Fibroblast of gingiva (primary cell): ENCODE data around the gene DPF1.
A peak's percentile ranks its signal among the peaks of the same experiment; 100 is the strongest.
"Not testable (repeated sequence)": the region's sequence is repeated elsewhere in the genome, so short reads cannot be mapped to it uniquely, and the experiment has no call there.

Source experiments
- DNase-seq: peaks from one replicate; pipeline ENCODE4 v3.0.0-alpha.2; 2011; ENCODE audit warnings: low read depth

Gene DPF1

GRCh38 chr19:38224014-38224862, at the start of gene DPF1:
Gene DPF1, minus strand, starts transcription at chr19:38224222. Its CDS starts 80 bp downstream, at chr19:38224142.
- peak; percentile 56 for DNase-seq

GRCh38 chr19:38273499-38273898, 49.5 kb upstream of the DPF1 start:
- DNase-seq: no peak

DNA sequence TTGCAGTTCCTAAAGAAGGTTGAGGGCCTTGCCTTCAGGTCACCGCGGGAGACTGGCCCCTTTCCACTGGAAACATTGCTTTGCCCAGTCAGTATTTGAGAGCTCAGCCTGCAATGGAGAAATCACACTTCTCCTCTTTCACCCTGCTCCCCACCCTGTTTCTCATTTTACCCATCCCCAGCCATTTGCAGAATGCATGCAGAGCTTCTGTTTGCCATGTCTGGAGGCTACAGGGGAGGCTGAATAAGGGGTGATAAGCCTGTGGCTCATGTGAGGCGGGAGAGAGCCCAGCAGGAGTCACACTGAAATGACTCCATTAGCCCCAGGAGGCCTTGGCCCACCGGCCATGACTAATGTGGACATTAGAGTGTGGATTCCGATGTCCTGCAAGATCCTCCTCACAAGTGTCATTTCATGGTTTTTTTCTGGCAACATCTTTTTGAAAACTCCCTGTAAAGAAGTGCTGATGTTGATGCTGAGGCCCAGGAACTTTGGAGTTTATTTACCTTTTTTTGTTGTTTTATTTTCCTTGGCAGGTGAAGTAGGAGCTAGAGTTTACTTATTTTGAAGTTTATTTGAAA, 46.7 kb upstream of the DPF1 start:
- peak; percentile 38 for DNase-seq

GRCh38 chr19:38268539-38268938, 44.5 kb upstream of the DPF1 start:
- no peak for DNase-seq

DNA sequence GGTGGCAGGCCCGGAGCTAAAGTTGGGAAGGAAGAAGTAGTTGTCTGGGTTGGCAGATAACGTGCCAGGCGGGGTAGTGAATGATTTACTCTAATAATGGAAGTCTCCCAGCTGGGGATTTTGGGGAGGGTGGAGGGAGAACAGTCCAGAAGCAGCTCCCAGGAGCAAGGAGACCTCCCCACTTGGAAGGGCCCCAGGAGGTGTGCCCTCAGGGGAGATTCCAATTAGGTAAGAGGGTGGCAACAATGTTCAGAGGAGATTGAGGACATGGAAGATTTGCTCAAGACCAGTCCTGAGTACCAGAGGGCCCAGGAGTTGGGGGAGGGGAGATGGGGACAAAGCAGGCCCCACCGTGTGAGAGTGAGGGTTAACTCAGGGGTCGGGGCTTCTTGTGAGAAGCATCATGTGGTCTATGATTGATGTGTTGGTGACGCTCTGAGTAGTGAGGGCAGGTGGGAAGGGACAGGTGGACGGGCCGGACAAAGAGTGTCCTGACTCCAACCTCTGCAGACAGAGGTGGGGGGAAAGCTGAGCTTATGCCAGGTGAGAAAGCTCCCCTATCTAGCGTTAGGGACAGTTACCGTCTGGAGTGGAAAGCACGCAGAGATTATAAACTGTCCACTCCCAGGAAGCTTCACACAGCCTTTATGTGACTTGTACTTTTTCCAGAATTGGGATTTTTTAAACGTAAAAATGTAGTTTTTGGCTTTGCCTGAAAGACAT, 43.9 kb upstream of the DPF1 start:
- DNase-seq: no peak

DNA sequence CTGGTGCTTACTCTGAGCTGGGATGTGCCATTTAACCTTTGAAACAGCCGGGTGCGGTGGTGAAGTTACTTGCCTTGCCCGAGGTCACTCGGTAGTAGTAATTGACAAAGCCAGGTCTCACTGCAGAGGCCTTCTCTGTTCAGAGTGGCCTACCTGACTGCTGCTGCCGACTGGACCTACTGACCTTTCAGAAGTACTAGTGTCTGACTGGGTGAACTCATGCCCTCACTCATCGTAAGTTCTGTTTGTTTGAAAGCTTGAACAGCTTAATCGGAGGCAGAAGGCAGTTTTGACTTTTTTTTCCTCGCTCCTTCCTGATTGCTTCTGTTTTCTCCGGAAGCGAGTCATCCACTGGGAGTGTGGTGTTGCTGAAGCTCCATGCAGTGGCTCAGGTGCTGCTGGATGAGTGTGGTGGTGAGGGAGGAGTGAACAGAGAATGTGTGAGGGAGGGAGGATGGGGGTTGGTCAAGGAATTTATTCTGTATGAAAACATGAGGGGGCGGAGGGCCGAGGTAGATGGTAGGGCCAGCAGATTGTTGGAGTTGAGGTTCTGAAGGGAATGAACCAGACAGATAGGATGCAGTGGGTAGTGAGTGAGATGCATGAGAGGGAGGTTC, 43.1 kb upstream of the DPF1 start:
- no peak for DNase-seq

DNA sequence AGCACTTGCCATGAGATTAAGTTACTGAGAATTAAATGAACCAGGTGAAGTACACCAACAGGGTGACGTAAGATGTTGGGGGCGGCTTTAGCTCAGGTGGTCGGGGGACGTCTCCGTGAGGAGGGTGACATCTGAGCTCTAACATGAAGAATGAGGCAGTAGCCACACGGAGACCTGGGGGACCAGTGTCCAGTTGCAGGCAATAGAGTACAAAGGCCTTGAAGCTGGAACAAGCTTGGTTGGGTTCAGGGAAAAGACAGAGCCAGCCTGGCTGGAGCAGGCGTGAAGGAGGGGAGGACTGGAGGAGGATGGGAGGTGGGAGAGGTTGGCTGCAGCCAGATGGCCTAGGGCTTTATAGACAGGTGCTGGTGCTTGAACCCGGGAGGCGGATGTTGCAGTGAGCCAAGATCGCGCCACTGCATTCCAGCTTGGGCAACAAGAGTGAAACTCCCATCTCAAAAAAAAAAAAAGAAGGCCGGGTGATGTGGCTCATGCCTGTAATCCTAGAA, 42.0 kb upstream of the DPF1 start:
- no peak for DNase-seq

GRCh38 chr19:38265213-38265861, 41.3 kb upstream of the DPF1 start:
- no peak for DNase-seq

GRCh38 chr19:38264486-38265212, 40.6 kb upstream of the DPF1 start, which contains the start of gene SPINT2:
Gene SPINT2, plus strand, starts transcription at chr19:38264573. Its CDS starts 320 bp downstream, at chr19:38264893.
- no peak for DNase-seq

- peak; percentile 20 for DNase-seq
These were observed 39.9 kb upstream of the DPF1 start for GRCh38 chr19:38263689-38264485.

DNA sequence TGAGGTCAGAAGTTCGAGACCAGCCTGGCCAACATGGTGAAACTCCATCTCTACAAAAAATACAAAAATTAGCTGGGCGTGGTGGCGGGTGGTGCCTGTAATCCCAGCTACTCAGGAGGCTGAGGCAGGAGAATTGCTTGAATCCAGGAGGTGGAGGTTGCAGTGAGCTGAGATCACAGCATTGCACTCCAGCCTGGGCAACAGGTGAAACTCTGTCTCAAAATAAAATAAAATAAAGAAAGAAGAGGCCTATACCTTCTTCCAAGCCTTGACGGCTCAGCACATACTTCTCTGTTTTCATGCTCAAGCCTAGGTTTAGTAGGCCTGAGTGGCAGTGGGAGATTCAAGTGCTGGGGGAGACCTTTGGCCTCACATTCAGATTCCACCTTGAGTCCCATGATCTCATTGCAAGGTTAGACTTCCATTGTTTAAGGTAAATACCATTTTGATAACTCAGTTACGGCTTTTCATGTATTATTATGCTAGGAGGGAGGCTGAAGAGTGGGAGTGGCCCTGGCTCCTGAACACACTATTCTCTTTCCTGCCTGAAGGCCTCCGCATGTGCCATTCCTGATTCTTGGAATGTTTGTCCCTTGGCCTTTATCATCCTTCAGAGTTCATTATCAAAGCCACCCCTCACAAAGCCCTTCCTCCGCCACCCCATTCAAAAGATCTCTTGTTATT, 38.7 kb upstream of the DPF1 start:
- DNase-seq: no peak

DNA sequence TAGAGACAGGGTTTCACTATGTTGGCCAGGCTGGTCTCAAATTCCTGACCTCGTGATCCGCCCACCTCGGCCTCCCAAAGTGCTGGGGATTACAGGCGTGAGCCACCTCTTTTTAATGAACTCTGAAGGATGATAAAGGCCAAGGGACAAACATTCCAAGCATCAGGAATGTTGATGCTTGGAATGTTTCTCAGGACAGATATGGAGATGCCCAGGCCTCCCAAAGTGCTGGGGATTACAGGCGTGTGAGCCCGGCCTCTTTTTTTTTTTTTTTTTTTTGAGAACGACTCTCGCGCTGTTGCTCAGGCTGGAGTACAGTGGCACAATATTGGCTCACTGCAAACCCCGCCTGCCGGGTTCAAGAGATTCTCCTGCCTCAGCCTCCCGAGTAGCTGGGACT, 37.9 kb upstream of the DPF1 start:
- not testable (repeated sequence) for DNase-seq

- no peak for DNase-seq
These were observed 31.5 kb upstream of the DPF1 start for GRCh38 chr19:38255383-38256014.

DNA sequence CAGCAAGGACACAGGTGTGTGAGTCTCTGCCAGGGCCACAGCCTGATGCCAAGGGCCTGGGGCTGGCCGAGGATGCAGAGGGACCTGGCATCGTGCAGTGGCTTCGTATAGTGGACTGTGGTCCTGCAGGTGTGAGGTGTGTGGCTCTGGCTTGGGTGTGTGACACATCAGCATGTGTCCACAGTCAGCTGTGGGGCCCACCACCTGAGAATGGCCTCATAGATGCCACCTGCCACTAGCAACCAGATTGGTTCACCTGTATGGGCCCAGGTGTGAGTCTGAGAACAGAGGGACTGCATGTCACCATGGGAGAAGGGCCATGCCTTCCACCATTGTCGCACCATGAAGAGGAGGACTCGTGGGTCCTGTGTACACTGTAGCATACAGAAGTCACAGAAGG, 29.8 kb upstream of the DPF1 start:
- DNase-seq: no peak

- no peak for DNase-seq
These were observed 29.1 kb upstream of the DPF1 start for GRCh38 chr19:38252941-38253691.

DNA sequence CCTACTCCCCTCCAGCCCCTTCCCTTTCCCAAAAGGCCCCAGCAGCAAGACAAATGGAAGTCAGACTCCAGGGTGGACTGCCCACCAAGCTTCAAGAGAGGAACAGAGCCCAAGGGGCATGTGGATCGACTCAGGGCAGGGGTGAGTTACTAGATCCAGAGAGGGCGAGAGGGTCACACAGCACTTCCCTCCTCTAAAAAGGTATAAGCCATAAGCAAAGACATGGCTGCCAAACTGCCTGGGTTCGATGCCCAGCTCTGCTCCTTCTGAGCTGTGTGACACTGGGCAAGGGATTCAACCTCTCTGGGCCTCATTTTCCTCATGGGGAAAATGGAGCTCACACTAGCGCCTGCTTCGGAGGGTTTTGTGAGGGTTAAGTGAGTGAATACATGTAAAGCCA, 28.4 kb upstream of the DPF1 start:
- no peak for DNase-seq

GRCh38 chr19:38251564-38252051, 27.6 kb upstream of the DPF1 start:
- DNase-seq: no peak
